ENCODE measurements around the gene ZNF530. TPM values are rescaled to one million over a fixed set of nuclear protein-coding genes. Genes with fewer than 3 reads are reported as not detected.

Gene ZNF530
- 8.9 TPM for total RNA-seq (2021; ENCODE audit: unreplicated experiment)
- 2.4 TPM for polyA plus RNA-seq (2012; ENCODE audit: insufficient read length)
- Bru-seq, nascent RNA: percentile 63 among the genes with signal in this experiment
- percentile 73 among the genes with signal in this experiment for BruChase-seq, experiment 1, labeled RNA remaining after a 2-hour chase
- percentile 58 among the genes with signal in this experiment for BruChase-seq, experiment 2, labeled RNA remaining after a 6-hour chase
- long read RNA-seq, transcript ZNF530-201 (3 exons, 2,962 nt): major isoform, 5 of 16 reads
- long read RNA-seq, partial matches to known transcripts: 2 of 16 reads
- long read RNA-seq, other reads (novel, unspliced or antisense): 5 of 16 reads

DNA sequence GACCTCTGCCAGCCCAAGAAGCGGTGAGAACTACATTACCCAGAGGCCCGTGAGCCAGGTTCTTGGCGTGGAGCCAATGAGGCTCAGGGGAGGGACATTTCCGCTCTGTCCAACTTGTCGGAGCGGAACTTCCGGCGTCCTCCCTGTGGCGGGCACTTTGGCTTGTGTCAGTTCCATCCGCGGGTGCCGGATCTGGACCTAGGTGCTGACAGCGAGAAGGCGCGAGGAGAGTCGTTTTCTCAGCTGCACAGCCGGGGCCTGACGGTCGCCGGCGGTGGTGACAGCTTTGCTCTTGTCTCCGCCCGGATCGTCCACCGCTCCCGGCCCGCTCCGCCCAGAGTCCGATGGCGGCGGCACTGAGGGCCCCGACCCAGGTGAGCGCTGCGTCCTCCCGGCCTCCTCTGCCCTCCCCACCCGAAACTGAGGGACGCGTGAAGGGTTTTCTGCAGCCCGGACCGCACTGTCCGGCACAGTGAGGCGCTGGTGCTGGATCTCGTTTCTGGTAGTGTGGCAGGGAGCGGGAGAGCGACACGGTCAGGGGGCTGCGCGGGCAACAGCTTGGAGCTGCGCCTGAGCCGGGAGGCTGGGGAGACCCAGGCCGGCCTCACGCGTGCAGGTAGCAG, at the start of gene ZNF530:
TSS of gene ZNF530 (plus strand) at position 125 of the 623 bp plus-strand sequence. CDS start 4,461 bp downstream, outside the sequence.
- H3K4me3 ChIP-seq (ENCODE audit: low read depth in 2 of 2, low read length in 2 of 2): peak within 1 kb of the TSS; percentile 74 to 79
- peaks cover 4% of the 10 kb centered on the region for H3K4me1 ChIP-seq (ENCODE audit: control insufficient read depth, insufficient read depth, low read length)
- peak; percentile 100 for ATAC-seq
- H3K9me3 ChIP-seq (ENCODE audit: control insufficient read depth, insufficient read depth, low read depth, low read length): peaks cover 28% of the 10 kb centered on the region; the same call in 1 of the 2 replicates
- H3K36me3 ChIP-seq (ENCODE audit: control insufficient read depth, insufficient read depth, low read length): no peaks in the 10 kb centered on the region
- peak within 1 kb of the TSS; percentile 64 for H3K27ac ChIP-seq (ENCODE audit: low read length)
- BruUV-seq (replicated peaks): no TSS peak
- TF ChIP-seq POLR2AphosphoS5 (IDR thresholded peaks at IDR 0.05; ENCODE audit: low read depth, low read length): peak; percentile 90
- TF ChIP-seq CTCF (IDR thresholded peaks at IDR 0.05): no peak
- peak; percentile 99 for TF ChIP-seq SIN3A (IDR thresholded peaks at IDR 0.05; ENCODE audit: borderline replicate concordance, insufficient read depth, low read depth, low read length)
- H3K27me3 ChIP-seq (ENCODE audit: control insufficient read depth, insufficient read depth, low read length): no peaks in the 10 kb centered on the region
- DNase-seq (ENCODE audit: low read depth, low spot score): peak; percentile 74
- POLR2A ChIA-PET: interaction anchor here (0.6 kb wide), 1 partner anchor 64 kb away, joined by 7 read pairs; no protein-coding TSS in a partner anchor
- in situ Hi-C loops (cut with HindIII; ENCODE audit: low pct_unique_long_range_greater_than_20kb, low sequenced_read_pairs) (no loop called here), intact Hi-C loops (cut with micrococcal nuclease; ENCODE audit: unreplicated experiment) (no loop called here)
- CTCF ChIA-PET: no interaction called here

DNA sequence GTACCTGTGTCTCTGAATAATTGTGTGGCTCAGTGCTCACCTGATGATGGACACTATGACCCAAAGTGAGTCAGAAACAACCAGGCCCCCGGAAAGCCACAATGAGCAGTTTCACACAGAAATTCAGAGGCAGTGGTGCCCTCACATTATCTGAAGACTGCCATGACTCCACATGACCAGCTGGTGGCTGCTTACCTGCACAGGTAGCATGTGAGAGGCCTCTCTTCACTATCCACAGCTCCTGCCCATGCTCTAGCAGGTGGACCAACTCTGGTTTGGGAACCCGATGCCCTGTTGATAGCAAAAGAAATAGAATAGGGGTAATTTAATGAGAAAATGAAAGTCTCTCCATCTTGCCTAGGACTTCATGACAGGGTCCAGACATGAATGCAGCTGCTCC, 47.3 kb upstream of the ZNF530 start:
- no peak overlapping the region for H3K27ac ChIP-seq (ENCODE audit: low read length)
- TF ChIP-seq POLR2AphosphoS5 (IDR thresholded peaks at IDR 0.05; ENCODE audit: low read depth, low read length): no peak
- BruUV-seq (replicated peaks): no TSS peak
- no peaks in the 10 kb centered on the region for H3K4me1 ChIP-seq (ENCODE audit: control insufficient read depth, insufficient read depth, low read length)
- ChIA-PET CTCF (no interaction called here), POLR2A (no interaction called here)
- no peak for ATAC-seq
- H3K4me3 ChIP-seq (ENCODE audit: low read depth in 2 of 2, low read length in 2 of 2): no peak overlapping the region
- peaks cover 28% of the 10 kb centered on the region for H3K9me3 ChIP-seq (ENCODE audit: control insufficient read depth, insufficient read depth, low read depth, low read length)
- DNase-seq (ENCODE audit: low read depth, low spot score): no peak
- in situ Hi-C loops (cut with HindIII; ENCODE audit: low pct_unique_long_range_greater_than_20kb, low sequenced_read_pairs): no loop called here
- no peaks in the 10 kb centered on the region for H3K27me3 ChIP-seq (ENCODE audit: control insufficient read depth, insufficient read depth, low read length)
- peaks cover 8% of the 10 kb centered on the region for H3K36me3 ChIP-seq (ENCODE audit: control insufficient read depth, insufficient read depth, low read length)
- intact Hi-C loops (cut with micrococcal nuclease; ENCODE audit: unreplicated experiment): no loop called here

- H3K9me3 ChIP-seq (ENCODE audit: control insufficient read depth, insufficient read depth, low read depth, low read length): peaks cover 23% of the 10 kb centered on the region; the same call in 1 of the 2 replicates
- no peaks in the 10 kb centered on the region for H3K36me3 ChIP-seq (ENCODE audit: control insufficient read depth, insufficient read depth, low read length)
- H3K27ac ChIP-seq (ENCODE audit: low read length): no peak overlapping the region
- TF ChIP-seq, protein P1, sequence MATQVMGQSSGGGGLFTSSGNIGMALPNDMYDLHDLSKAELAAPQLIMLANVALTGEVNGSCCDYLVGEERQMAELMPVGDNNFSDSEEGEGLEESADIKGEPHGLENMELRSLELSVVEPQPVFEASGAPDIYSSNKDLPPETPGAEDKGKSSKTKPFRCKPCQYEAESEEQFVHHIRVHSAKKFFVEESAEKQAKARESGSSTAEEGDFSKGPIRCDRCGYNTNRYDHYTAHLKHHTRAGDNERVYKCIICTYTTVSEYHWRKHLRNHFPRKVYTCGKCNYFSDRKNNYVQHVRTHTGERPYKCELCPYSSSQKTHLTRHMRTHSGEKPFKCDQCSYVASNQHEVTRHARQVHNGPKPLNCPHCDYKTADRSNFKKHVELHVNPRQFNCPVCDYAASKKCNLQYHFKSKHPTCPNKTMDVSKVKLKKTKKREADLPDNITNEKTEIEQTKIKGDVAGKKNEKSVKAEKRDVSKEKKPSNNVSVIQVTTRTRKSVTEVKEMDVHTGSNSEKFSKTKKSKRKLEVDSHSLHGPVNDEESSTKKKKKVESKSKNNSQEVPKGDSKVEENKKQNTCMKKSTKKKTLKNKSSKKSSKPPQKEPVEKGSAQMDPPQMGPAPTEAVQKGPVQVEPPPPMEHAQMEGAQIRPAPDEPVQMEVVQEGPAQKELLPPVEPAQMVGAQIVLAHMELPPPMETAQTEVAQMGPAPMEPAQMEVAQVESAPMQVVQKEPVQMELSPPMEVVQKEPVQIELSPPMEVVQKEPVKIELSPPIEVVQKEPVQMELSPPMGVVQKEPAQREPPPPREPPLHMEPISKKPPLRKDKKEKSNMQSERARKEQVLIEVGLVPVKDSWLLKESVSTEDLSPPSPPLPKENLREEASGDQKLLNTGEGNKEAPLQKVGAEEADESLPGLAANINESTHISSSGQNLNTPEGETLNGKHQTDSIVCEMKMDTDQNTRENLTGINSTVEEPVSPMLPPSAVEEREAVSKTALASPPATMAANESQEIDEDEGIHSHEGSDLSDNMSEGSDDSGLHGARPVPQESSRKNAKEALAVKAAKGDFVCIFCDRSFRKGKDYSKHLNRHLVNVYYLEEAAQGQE (IDR thresholded peaks at IDR 0.05; ENCODE audit: insufficient read depth in 1 of 2, low read depth in 2 of 2, low read length in 1 of 2): no peak
- TF ChIP-seq POLR2AphosphoS5 (IDR thresholded peaks at IDR 0.05; ENCODE audit: low read depth, low read length) (no peak), SIN3A (IDR thresholded peaks at IDR 0.05; ENCODE audit: borderline replicate concordance, insufficient read depth, low read depth, low read length) (no peak), TCF7L2 (IDR thresholded peaks at IDR 0.05; ENCODE audit: low read depth, low read length) (no peak), CTCF (IDR thresholded peaks at IDR 0.05) (no peak)
- no peaks in the 10 kb centered on the region for H3K27me3 ChIP-seq (ENCODE audit: control insufficient read depth, insufficient read depth, low read length)
- H3K4me3 ChIP-seq (ENCODE audit: low read depth in 2 of 2, low read length in 2 of 2): no peak overlapping the region
- intact Hi-C loops (cut with micrococcal nuclease; ENCODE audit: unreplicated experiment) (no loop called here), in situ Hi-C loops (cut with HindIII; ENCODE audit: low pct_unique_long_range_greater_than_20kb, low sequenced_read_pairs) (no loop called here)
- DNase-seq (ENCODE audit: low read depth, low spot score): no peak
- BruUV-seq (replicated peaks): no TSS peak
- ChIA-PET POLR2A (no interaction called here), CTCF (no interaction called here)
- ATAC-seq: no peak
- H3K4me1 ChIP-seq (ENCODE audit: control insufficient read depth, insufficient read depth, low read length): peaks cover 7% of the 10 kb centered on the region
Measured at GRCh38 chr19:57557659-57558058, 42.0 kb upstream of the ZNF530 start.

Measured in Panc1 (cell line).